Measurements from ENCODE around the gene PSORS1C2. TPM values are rescaled to one million over a fixed set of nuclear protein-coding genes. Genes with fewer than 3 reads are reported as not detected.

The PSORS1C2 gene
- total RNA-seq, 1 donor from 2014 or later: not detected

GRCh38 chr6:31179896-31180295, 41.0 kb upstream of the PSORS1C2 start:
- DNase-seq (ENCODE audit: low spot score): no peak
- H3K27me3 Mint-ChIP-seq (ENCODE audit: low read depth): no peaks in the 10 kb centered on the region
- H3K4me1 Mint-ChIP-seq (ENCODE audit: low read depth): peaks cover 14% of the 10 kb centered on the region
- TF ChIP-seq, protein P1, sequence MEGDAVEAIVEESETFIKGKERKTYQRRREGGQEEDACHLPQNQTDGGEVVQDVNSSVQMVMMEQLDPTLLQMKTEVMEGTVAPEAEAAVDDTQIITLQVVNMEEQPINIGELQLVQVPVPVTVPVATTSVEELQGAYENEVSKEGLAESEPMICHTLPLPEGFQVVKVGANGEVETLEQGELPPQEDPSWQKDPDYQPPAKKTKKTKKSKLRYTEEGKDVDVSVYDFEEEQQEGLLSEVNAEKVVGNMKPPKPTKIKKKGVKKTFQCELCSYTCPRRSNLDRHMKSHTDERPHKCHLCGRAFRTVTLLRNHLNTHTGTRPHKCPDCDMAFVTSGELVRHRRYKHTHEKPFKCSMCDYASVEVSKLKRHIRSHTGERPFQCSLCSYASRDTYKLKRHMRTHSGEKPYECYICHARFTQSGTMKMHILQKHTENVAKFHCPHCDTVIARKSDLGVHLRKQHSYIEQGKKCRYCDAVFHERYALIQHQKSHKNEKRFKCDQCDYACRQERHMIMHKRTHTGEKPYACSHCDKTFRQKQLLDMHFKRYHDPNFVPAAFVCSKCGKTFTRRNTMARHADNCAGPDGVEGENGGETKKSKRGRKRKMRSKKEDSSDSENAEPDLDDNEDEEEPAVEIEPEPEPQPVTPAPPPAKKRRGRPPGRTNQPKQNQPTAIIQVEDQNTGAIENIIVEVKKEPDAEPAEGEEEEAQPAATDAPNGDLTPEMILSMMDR (IDR thresholded peaks at IDR 0.05): no peak
- no peak overlapping the region for H3K27ac Mint-ChIP-seq (ENCODE audit: unreplicated experiment)
- no peak overlapping the region for H3K4me3 Mint-ChIP-seq (ENCODE audit: unreplicated experiment)
- no peaks in the 10 kb centered on the region for H3K9me3 Mint-ChIP-seq (ENCODE audit: low read depth)
- no peaks in the 10 kb centered on the region for H3K36me3 Mint-ChIP-seq (ENCODE audit: low read depth)

DNA sequence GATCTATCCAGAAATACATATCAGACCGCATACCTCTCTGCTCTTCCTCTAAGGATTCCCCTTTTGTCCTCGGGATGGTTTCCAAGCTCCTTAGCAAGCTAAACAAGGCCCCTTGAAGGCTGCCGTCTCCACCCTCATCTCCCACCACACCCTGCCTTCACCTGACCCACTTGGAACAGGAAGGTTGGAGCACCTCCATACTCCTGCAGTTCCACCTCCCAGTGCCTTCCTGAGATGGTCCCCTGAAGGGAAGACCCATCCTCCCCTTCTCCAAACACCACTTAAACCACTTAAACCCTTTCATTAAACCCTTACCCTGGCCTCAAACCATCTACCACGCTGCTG, 40.1 kb upstream of the PSORS1C2 start:
- H3K4me3 Mint-ChIP-seq (ENCODE audit: unreplicated experiment): no peak overlapping the region
- no peak overlapping the region for H3K27ac Mint-ChIP-seq (ENCODE audit: unreplicated experiment)
- peaks cover 14% of the 10 kb centered on the region for H3K4me1 Mint-ChIP-seq (ENCODE audit: low read depth)
- TF ChIP-seq, protein P1 (IDR thresholded peaks at IDR 0.05): no peak
- no peaks in the 10 kb centered on the region for H3K9me3 Mint-ChIP-seq (ENCODE audit: low read depth)
- H3K36me3 Mint-ChIP-seq (ENCODE audit: low read depth): no peaks in the 10 kb centered on the region
- H3K27me3 Mint-ChIP-seq (ENCODE audit: low read depth): no peaks in the 10 kb centered on the region
- no peak for DNase-seq (ENCODE audit: low spot score)

- H3K36me3 Mint-ChIP-seq (ENCODE audit: low read depth): no peaks in the 10 kb centered on the region
- TF ChIP-seq, protein P1 (IDR thresholded peaks at IDR 0.05): no peak
- no peak for DNase-seq (ENCODE audit: low spot score)
- no peaks in the 10 kb centered on the region for H3K27me3 Mint-ChIP-seq (ENCODE audit: low read depth)
- no peak overlapping the region for H3K27ac Mint-ChIP-seq (ENCODE audit: unreplicated experiment)
- peaks cover 14% of the 10 kb centered on the region for H3K4me1 Mint-ChIP-seq (ENCODE audit: low read depth)
- no peaks in the 10 kb centered on the region for H3K9me3 Mint-ChIP-seq (ENCODE audit: low read depth)
- H3K4me3 Mint-ChIP-seq (ENCODE audit: unreplicated experiment): no peak overlapping the region
Observed at GRCh38 chr6:31178143-31179041, 39.5 kb upstream of the PSORS1C2 start.

DNA sequence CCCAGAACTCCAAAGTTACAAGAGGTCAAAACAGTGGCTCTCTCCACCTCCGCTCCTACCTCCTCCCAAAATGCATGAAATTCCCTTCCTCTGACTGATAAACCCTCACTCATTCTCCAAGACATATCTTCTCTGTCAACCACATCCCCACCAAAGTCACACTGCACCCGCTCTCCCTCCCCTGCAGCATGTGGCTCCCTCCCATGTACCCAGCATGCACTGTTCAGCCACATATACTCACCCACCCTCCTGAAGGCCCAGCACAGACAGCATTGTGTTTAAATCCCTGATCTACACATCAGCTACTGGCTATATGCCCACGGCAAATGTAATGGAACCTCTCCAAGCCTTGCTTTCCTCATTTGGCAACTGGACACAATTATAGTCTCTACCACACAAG, 37.1 kb upstream of the PSORS1C2 start:
- Mint-ChIP-seq H3K4me3 (ENCODE audit: unreplicated experiment) (no peak overlapping the region), H3K27ac (ENCODE audit: unreplicated experiment) (no peak overlapping the region), H3K4me1 (ENCODE audit: low read depth) (peaks cover 14% of the 10 kb centered on the region), H3K9me3 (ENCODE audit: low read depth) (no peaks in the 10 kb centered on the region), H3K27me3 (ENCODE audit: low read depth) (no peaks in the 10 kb centered on the region), H3K36me3 (ENCODE audit: low read depth) (no peaks in the 10 kb centered on the region)
- TF ChIP-seq, protein P1 (IDR thresholded peaks at IDR 0.05): no peak
- DNase-seq (ENCODE audit: low spot score): no peak

GRCh38 chr6:31174378-31174777, 35.5 kb upstream of the PSORS1C2 start:
- TF ChIP-seq, protein P1 (IDR thresholded peaks at IDR 0.05): no peak
- no peaks in the 10 kb centered on the region for H3K36me3 Mint-ChIP-seq (ENCODE audit: low read depth)
- H3K9me3 Mint-ChIP-seq (ENCODE audit: low read depth): no peaks in the 10 kb centered on the region
- H3K4me3 Mint-ChIP-seq (ENCODE audit: unreplicated experiment): no peak overlapping the region
- H3K27ac Mint-ChIP-seq (ENCODE audit: unreplicated experiment): no peak overlapping the region
- DNase-seq (ENCODE audit: low spot score): no peak
- H3K4me1 Mint-ChIP-seq (ENCODE audit: low read depth): peaks cover 14% of the 10 kb centered on the region
- H3K27me3 Mint-ChIP-seq (ENCODE audit: low read depth): no peaks in the 10 kb centered on the region
